ENCODE results near the gene GABRB2. TPM values are rescaled to one million over a fixed set of nuclear protein-coding genes. Genes with fewer than 3 reads are reported as not detected.

Gene GABRB2
- total RNA-seq, 1 donor: under 0.01 TPM

DNA sequence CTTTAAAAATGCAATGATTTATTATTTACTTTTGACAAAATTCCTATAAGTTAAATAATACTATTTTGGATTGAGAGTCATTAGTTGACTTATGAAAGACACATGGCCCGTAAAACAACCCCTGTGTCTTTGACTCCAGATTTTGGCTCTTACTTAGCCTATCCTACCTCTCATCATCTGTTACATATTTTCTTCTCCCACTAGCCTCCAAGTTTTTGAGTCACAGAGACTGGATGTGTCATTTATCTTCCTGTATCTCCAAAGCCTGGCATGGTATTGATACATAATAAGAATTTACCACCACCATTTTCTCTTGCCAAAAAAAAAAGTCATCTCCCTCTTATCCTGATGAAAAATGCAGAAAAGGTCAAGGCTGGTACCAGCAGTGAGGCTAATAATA lies 99.9 kb downstream of the GABRB2 start:
- TF ChIP-seq, protein P1, sequence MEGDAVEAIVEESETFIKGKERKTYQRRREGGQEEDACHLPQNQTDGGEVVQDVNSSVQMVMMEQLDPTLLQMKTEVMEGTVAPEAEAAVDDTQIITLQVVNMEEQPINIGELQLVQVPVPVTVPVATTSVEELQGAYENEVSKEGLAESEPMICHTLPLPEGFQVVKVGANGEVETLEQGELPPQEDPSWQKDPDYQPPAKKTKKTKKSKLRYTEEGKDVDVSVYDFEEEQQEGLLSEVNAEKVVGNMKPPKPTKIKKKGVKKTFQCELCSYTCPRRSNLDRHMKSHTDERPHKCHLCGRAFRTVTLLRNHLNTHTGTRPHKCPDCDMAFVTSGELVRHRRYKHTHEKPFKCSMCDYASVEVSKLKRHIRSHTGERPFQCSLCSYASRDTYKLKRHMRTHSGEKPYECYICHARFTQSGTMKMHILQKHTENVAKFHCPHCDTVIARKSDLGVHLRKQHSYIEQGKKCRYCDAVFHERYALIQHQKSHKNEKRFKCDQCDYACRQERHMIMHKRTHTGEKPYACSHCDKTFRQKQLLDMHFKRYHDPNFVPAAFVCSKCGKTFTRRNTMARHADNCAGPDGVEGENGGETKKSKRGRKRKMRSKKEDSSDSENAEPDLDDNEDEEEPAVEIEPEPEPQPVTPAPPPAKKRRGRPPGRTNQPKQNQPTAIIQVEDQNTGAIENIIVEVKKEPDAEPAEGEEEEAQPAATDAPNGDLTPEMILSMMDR (IDR thresholded peaks at IDR 0.05; ENCODE audit: insufficient read depth, low read depth, low read length): no peak
- no peak for DNase-seq (ENCODE audit: low read depth)
- no peak overlapping the region for H3K4me3 ChIP-seq (ENCODE audit: low read depth, low read length)

DNA sequence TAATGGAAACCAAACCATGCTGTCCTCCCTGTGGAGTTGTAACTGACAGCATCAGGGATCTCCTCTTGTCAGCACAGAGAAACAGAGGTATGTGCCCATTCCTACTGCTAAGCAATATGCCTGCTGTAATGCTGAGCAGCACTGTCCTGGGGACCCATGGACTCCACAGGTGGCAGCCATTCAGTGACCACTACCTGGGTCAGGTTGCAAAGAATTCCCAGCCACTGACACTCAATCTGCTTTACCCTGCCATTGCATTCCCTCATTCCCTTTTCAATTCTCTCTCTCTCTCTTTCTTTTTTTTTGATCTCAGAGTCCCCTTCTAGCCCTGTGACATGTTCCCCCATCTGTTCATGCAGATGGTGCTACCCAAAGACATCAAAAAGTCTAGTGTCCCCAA lies 104.1 kb downstream of the GABRB2 start:
- TF ChIP-seq, protein P1 (IDR thresholded peaks at IDR 0.05; ENCODE audit: insufficient read depth, low read depth, low read length): no peak
- H3K4me3 ChIP-seq (ENCODE audit: low read depth, low read length): no peak overlapping the region
- no peak for DNase-seq (ENCODE audit: low read depth)

DNA sequence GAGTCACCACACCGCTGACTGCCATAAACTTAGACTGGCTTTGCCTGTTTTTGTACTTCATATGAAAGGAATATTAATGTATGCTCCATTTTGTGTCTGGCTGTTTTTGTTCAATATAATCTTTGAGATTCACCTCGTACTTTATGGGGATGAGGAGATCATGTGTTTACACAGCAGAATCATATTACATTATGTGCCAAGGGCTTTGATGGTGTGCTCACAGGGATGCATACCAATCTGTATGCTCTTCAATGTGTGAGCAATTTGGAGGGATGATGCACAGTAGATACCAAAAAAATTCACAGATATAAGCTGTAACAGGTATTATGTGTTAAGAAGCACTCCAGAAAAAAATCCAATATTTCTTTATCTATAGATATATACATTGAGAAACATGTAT lies 113.7 kb downstream of the GABRB2 start:
- no peak for DNase-seq (ENCODE audit: low read depth)
- H3K4me3 ChIP-seq (ENCODE audit: low read depth, low read length): no peak overlapping the region
- TF ChIP-seq, protein P1 (IDR thresholded peaks at IDR 0.05; ENCODE audit: insufficient read depth, low read depth, low read length): no peak

DNA sequence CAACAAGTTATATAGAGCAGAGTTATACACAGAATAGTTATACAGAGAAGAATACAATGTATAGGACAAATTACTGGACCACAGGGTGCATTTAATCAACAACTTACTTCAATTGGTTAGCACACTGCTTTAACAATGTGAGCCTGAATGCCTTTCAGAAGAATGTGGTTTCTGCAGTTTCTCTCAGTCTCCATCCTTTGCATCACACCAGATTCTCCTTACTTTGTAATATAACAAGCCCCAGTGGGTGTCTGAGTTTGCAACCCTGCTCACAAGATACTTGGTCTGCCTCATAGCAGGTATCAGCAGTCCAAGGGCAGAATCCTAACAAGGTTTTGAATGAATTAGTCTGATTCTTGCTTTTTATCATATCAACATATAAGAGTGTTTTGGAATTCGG lies 114.6 kb downstream of the GABRB2 start:
- H3K4me3 ChIP-seq (ENCODE audit: low read depth, low read length): no peak overlapping the region
- DNase-seq (ENCODE audit: low read depth): no peak
- TF ChIP-seq, protein P1 (IDR thresholded peaks at IDR 0.05; ENCODE audit: insufficient read depth, low read depth, low read length): no peak

DNA sequence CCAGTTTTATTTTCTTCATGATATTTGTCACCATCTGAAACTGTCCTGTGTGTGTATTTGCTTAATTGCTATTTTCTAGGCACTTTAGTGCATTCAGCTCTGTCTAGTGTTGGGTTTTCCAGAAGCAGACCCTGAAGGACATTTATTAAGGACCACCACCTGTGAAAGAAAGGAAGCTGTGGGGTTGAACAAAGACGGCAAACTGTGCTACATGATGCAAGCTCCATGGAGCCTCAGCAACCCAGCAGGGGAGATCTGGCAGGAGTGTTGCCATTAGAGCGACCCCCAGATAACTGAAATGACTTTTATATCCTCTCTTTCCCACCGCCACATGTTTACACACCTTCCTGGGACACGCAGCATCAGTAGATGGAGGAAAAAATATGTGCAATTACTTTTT lies 125.5 kb downstream of the GABRB2 start:
- TF ChIP-seq, protein P1 (IDR thresholded peaks at IDR 0.05; ENCODE audit: insufficient read depth, low read depth, low read length): no peak
- no peak overlapping the region for H3K4me3 ChIP-seq (ENCODE audit: low read depth, low read length)
- DNase-seq (ENCODE audit: low read depth): no peak

DNA sequence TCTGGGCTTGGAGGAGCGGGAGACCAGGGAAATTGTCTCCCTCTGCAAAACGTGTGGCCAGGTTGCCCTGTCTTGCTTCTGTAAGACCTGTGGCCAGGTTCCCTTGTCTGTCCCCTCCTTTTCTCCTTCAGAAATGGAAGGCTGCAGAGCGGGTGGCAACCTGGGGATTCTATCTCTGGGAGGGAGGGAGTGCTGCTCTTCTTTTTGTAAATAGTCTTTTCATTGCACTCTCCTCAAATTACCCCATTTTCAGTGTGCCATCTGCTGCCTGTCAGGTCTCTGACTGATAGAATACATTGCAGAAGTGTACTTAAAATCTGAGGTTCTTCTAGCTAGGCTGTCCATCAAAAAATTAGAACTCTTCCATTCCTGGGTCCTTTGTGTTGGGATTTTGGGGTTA lies 126.0 kb downstream of the GABRB2 start:
- no peak for DNase-seq (ENCODE audit: low read depth)
- TF ChIP-seq, protein P1 (IDR thresholded peaks at IDR 0.05; ENCODE audit: insufficient read depth, low read depth, low read length): no peak

DNA sequence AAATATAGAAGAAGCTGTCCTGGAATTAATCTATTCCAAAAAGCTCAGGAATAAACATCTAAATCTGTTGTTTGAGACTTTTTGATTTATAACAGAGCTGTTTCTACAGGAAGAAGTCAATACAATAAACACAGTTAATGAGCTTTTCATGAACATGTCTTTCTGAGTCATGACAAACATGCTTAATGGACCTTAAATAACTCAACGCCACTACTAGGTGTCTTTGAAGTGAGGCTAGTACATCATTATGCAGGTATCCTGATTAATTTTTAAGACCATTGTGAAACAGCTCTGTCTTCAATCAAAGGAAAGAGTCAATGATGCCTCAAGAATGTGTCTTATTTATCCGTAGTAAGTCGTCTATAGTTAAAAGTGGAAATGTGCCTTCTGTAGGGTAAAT lies 131.6 kb downstream of the GABRB2 start:
- no peak for DNase-seq (ENCODE audit: low read depth)
- no peak overlapping the region for H3K4me3 ChIP-seq (ENCODE audit: low read depth, low read length)
- TF ChIP-seq, protein P1 (IDR thresholded peaks at IDR 0.05; ENCODE audit: insufficient read depth, low read depth, low read length): no peak

More for the DNA sequence above, 126.0 kb downstream of the GABRB2 start:
- no peak overlapping the region for H3K4me3 ChIP-seq (ENCODE audit: low read depth, low read length)
